Endothelial cell (in vitro differentiated cells): ENCODE data around the gene ADAMTSL2. TPM values are rescaled to one million over a fixed set of nuclear protein-coding genes. Genes with fewer than 3 reads are reported as not detected.

ENCODE experiments used
- DNase-seq: peaks from one replicate; pipeline ENCODE4 v3.0.0; 2021; ENCODE audit warnings: low spot score
- H3K27ac Mint-ChIP-seq: one replicate; pipeline ENCODE4 v1.8.0; 2021; ENCODE audit warnings: mixed read lengths, inconsistent platforms; ENCODE audit not compliant: unreplicated experiment
- H3K27me3 Mint-ChIP-seq: one replicate; pipeline ENCODE4 v1.8.0; 2021; ENCODE audit warnings: mild to moderate bottlenecking, moderate library complexity, mixed read lengths, inconsistent platforms; ENCODE audit not compliant: unreplicated experiment
- H3K36me3 Mint-ChIP-seq: one replicate; pipeline ENCODE4 v1.8.0; 2021; ENCODE audit warnings: mild to moderate bottlenecking, low read depth, mixed read lengths, inconsistent platforms; ENCODE audit not compliant: unreplicated experiment
- H3K4me1 Mint-ChIP-seq: one replicate; pipeline ENCODE4 v1.8.0; 2021; ENCODE audit warnings: mild to moderate bottlenecking, mixed read lengths, inconsistent platforms; ENCODE audit not compliant: unreplicated experiment
- H3K4me3 Mint-ChIP-seq: one replicate; pipeline ENCODE4 v1.8.0; 2021; ENCODE audit warnings: mild to moderate bottlenecking, mixed read lengths, inconsistent platforms; ENCODE audit not compliant: unreplicated experiment
- H3K9me3 Mint-ChIP-seq: one replicate; pipeline ENCODE4 v1.8.0; 2021; ENCODE audit warnings: mixed read lengths, inconsistent platforms; ENCODE audit not compliant: unreplicated experiment
- CTCF ChIP-seq: fragments of 200-600 bp; sonication (generic); IDR thresholded peaks from one replicate; pipeline ENCODE4 v1.5.0; 2021; ENCODE audit warnings: antibody characterized with exemption; ENCODE audit not compliant: unreplicated experiment
- total RNA-seq: library from RNA; stranded (reverse); fragmentation: NEBNext Ultra II Directional; extraction: Animal tissue kit (Norgen Biotek cat#: 25700); gene quantifications from one replicate; pipeline ENCODE4 v1.2.1, GENCODE V29; 2021; ENCODE audit not compliant: unreplicated experiment

Gene ADAMTSL2
- total RNA-seq, 1 donor from 2014 or later, result 5.9 TPM

- peak overlapping the region; percentile 92 for H3K27ac Mint-ChIP-seq
- H3K4me3 Mint-ChIP-seq, result peak overlapping the region; percentile 39
- DNase-seq, result peak; percentile 38
- no peak for TF ChIP-seq CTCF
- H3K4me1 Mint-ChIP-seq, result peaks cover 35% of the 10 kb centered on the region
- H3K27me3 Mint-ChIP-seq, result peaks cover 4% of the 10 kb centered on the region
- peaks cover 5% of the 10 kb centered on the region for H3K36me3 Mint-ChIP-seq
- no peaks in the 10 kb centered on the region for H3K9me3 Mint-ChIP-seq
These were observed 6.2 kb downstream of the ADAMTSL2 start for GRCh38 chr9:133540698-133541025.

- Mint-ChIP-seq H3K27ac (no peak overlapping the region), H3K4me1 (peaks cover 41% of the 10 kb centered on the region), H3K36me3 (peaks cover 5% of the 10 kb centered on the region), H3K4me3 (no peak overlapping the region), H3K9me3 (no peaks in the 10 kb centered on the region), H3K27me3 (peaks cover 4% of the 10 kb centered on the region)
- no peak for DNase-seq
- TF ChIP-seq CTCF, result no peak
These were observed 7.5 kb downstream of the ADAMTSL2 start for GRCh38 chr9:133542002-133542401.

GRCh38 chr9:133543772-133544467 lies 9.4 kb downstream of the ADAMTSL2 start:
- TF ChIP-seq CTCF, result no peak
- DNase-seq, result no peak
- Mint-ChIP-seq H3K4me3 (no peak overlapping the region), H3K27me3 (peaks cover 4% of the 10 kb centered on the region), H3K27ac (no peak overlapping the region), H3K9me3 (no peaks in the 10 kb centered on the region), H3K36me3 (peaks cover 15% of the 10 kb centered on the region), H3K4me1 (peaks cover 40% of the 10 kb centered on the region)

- no peak for TF ChIP-seq CTCF
- Mint-ChIP-seq H3K27ac (no peak overlapping the region), H3K9me3 (no peaks in the 10 kb centered on the region), H3K4me1 (peaks cover 25% of the 10 kb centered on the region), H3K36me3 (peaks cover 15% of the 10 kb centered on the region), H3K27me3 (peaks cover 3% of the 10 kb centered on the region), H3K4me3 (no peak overlapping the region)
- no peak for DNase-seq
These were observed 11.2 kb downstream of the ADAMTSL2 start for GRCh38 chr9:133545494-133546286.

GRCh38 chr9:133546287-133546680 lies 11.8 kb downstream of the ADAMTSL2 start:
- Mint-ChIP-seq H3K36me3 (peaks cover 15% of the 10 kb centered on the region), H3K4me3 (no peak overlapping the region), H3K27ac (no peak overlapping the region), H3K4me1 (peaks cover 25% of the 10 kb centered on the region), H3K9me3 (no peaks in the 10 kb centered on the region), H3K27me3 (peaks cover 3% of the 10 kb centered on the region)
- DNase-seq, result no peak
- no peak for TF ChIP-seq CTCF
